ENCODE results near the gene TTC34. TPM values are rescaled to one million over a fixed set of nuclear protein-coding genes. Genes with fewer than 3 reads are reported as not detected.

Gene TTC34
- total RNA-seq, 1 experiment from 2014 or later, result 0.92 TPM

GRCh38 chr1:2645776-2646175 lies 155.7 kb downstream of the TTC34 start:
- Histone ChIP-seq H3K4ac (ENCODE audit: low read depth, low read length) (no peak overlapping the region), H4K8ac (replicated peaks; ENCODE audit: insufficient read length, low read depth, low read length) (no peak overlapping the region), H2BK15ac (ENCODE audit: low read depth, low read length) (no peak overlapping the region), H3K56ac (ENCODE audit: insufficient read length, low read depth, low read length) (no peak overlapping the region), H3T11ph (ENCODE audit: low read length) (no peak overlapping the region), H2BK5ac (ENCODE audit: insufficient read length, low read length) (no peak overlapping the region), H2AK5ac (ENCODE audit: insufficient read length, low read length) (no peak overlapping the region), H2BK12ac (ENCODE audit: insufficient read length, low read depth, low read length) (no peak overlapping the region), H2BK20ac (ENCODE audit: low read depth, low read length, poor library complexity, severe bottlenecking) (no peak overlapping the region), H3K23ac (ENCODE audit: insufficient read length, low read depth, low read length) (no peak overlapping the region), H3K79me2 (ENCODE audit: insufficient read depth, low read length) (no peaks in the 10 kb centered on the region), H3K27me3 (ENCODE audit: insufficient read depth, low read length) (no peaks in the 10 kb centered on the region), H2AFZ (ENCODE audit: low read length) (no peak overlapping the region), H3K79me1 (ENCODE audit: insufficient read depth, low read depth, low read length, poor library complexity, severe bottlenecking) (no peaks in the 10 kb centered on the region), H3K4me2 (ENCODE audit: insufficient read depth, insufficient read length, low read length) (no peak overlapping the region), H3K27ac (ENCODE audit: insufficient read length, low read depth, low read length) (no peak overlapping the region), H3K4me1 (ENCODE audit: insufficient read depth, low read length) (no peaks in the 10 kb centered on the region), H3K9ac (ENCODE audit: extremely low read depth, insufficient read length, low read length) (no peak overlapping the region), H4K91ac (ENCODE audit: insufficient read length, low read depth, low read length) (no peak overlapping the region), H3K9me3 (ENCODE audit: control insufficient read depth, low read depth, low read length) (peaks cover 29% of the 10 kb centered on the region), H2BK120ac (ENCODE audit: low read depth, low read length, poor library complexity, severe bottlenecking) (no peak overlapping the region), H3K14ac (ENCODE audit: insufficient read depth, low read length) (no peak overlapping the region), H4K5ac (ENCODE audit: insufficient read length, low read depth, low read length) (no peak overlapping the region), H3K23me2 (ENCODE audit: insufficient read length, low read depth, low read length, poor library complexity, severe bottlenecking) (peaks cover 10% of the 10 kb centered on the region), H4K20me1 (ENCODE audit: control insufficient read depth, insufficient read depth, insufficient read length) (no peaks in the 10 kb centered on the region), H3K18ac (ENCODE audit: insufficient read length, low read depth, low read length) (no peak overlapping the region)
- H3K4me3 Mint-ChIP-seq, result no peak overlapping the region; a peak in 1 of 5 replicates
- WGBS (ENCODE audit: extremely low coverage, insufficient read length, low lambda C conversion rate), result no CpG with 5 or more reads among the region's 11 CpGs
- peaks cover 0 to 10% (median 4%) of the 10 kb centered on the region in 3 experiments; a peak in 2 of 7 replicates for H3K36me3 Mint-ChIP-seq (ENCODE audit: insufficient read depth in 1 of 3, low read depth in 3 of 3)
- H3K9me3 Mint-ChIP-seq, result peaks cover 32 to 46% of the 10 kb centered on the region in 2 experiments
- H3K27ac Mint-ChIP-seq, result no peak overlapping the region
- no peak for DNase-seq
- TF ChIP-seq CTCF (conservative IDR thresholded peaks at IDR 0.05), result no peak
- H3K27me3 Mint-ChIP-seq (ENCODE audit: low read depth), result peaks cover 15% of the 10 kb centered on the region
- H3K4me1 Mint-ChIP-seq, result peaks cover 2 to 5% of the 10 kb centered on the region in 2 experiments; a peak in 1 of 4 replicates

Measured in H9 (cell line).